HepG2 (cell line): ENCODE measurements around the gene METTL14. TPM values are rescaled to one million over a fixed set of nuclear protein-coding genes. Genes with fewer than 3 reads are reported as not detected.

Source experiments
- CEBPB ChIP-seq: IDR thresholded peaks from 2 replicates; pipeline ENCODE4 v1.6.1; 2011; ENCODE audit warnings: low read depth, low read length, improper control_type of control experiment, borderline replicate concordance
- ETV5 ChIP-seq: IDR thresholded peaks from 2 replicates; pipeline ENCODE4 v1.6.1; 2018; ENCODE audit warnings: missing biosample characterization, missing genetic modification reagents, inconsistent platforms, borderline replicate concordance
- FOXA3 ChIP-seq: IDR thresholded peaks from 2 replicates; pipeline ENCODE4 v1.6.1; 2016; ENCODE audit warnings: missing genetic modification reagents, missing compliant biosample characterization
- FOXP1 ChIP-seq, 2 experiments: fragments of 450-650 bp in 1 of 2; IDR thresholded peaks; 2 replicates each; pipeline ENCODE4 v1.6.1; 2017 to 2018; ENCODE audit warnings: antibody characterized with exemption in 1 of 2
- MTF2 ChIP-seq: sonication (generic); formaldehyde crosslinking; IDR thresholded peaks from 2 replicates; pipeline ENCODE4 v1.5.0; 2020; ENCODE audit warnings: missing genetic modification reagents, borderline replicate concordance
- PAXIP1 ChIP-seq: sonication (generic); formaldehyde crosslinking; conservative IDR thresholded peaks from 2 replicates; pipeline ENCODE4 v1.4.0; 2020; ENCODE audit warnings: mild to moderate bottlenecking, missing genetic modification reagents, moderate library complexity
- SMC3 ChIP-seq: IDR thresholded peaks from 2 replicates; pipeline ENCODE4 v1.6.1; 2011; ENCODE audit warnings: low read length, improper control_type of control experiment
- ZNF335 ChIP-seq: sonication (generic); formaldehyde crosslinking; IDR thresholded peaks from 2 replicates; pipeline ENCODE4 v1.4.0; 2020; ENCODE audit warnings: missing genetic modification reagents
- ZNF576 ChIP-seq: sonication (generic); formaldehyde crosslinking; IDR thresholded peaks from 2 replicates; pipeline ENCODE4 v1.4.0; 2020; ENCODE audit warnings: mild to moderate bottlenecking, missing genetic modification reagents
- polyA plus RNA-seq, 8 experiments: library from polyadenylated mRNA; depleted of rRNA in 3 of 8; stranded (reverse) in 7 of 8; unstranded in 1 of 8; fragments of >200 nt; fragmentation: Illumina TruSeq in 4 of 8; extraction: Trizol in 4 of 8; gene quantifications; 2 replicates each; pipeline versions ENCODE4 v1.2.1 to v1.2.3, GENCODE V29; 2011 to 2016; ENCODE audit warnings: low read depth in 4 of 8, missing spikeins in 1 of 8, mixed read lengths in 1 of 8; ENCODE audit not compliant: insufficient read depth in 1 of 8
- total RNA-seq, 5 experiments: library from RNA; depleted of rRNA; stranded (reverse); fragments of >200 nt; fragmentation: Illumina TruSeq; extraction: Trizol; gene quantifications; 2 replicates each; pipeline ENCODE4 v1.2.3, GENCODE V29; 2016; ENCODE audit warnings: low read depth in 1 of 5
- TF ChIP-seq, protein P1 (sequence below), 2 experiments: sonication (generic) in 1 of 2; formaldehyde crosslinking in 1 of 2; IDR thresholded peaks; 2 replicates each; pipeline versions ENCODE4 v1.6.1 to v1.9.0; 2014 to 2022; ENCODE audit warnings: antibody characterized with exemption in 1 of 2, borderline replicate concordance in 1 of 2, inconsistent platforms in 1 of 2, low read depth in 1 of 2, missing genetic modification reagents in 1 of 2
- TF ChIP-seq, protein P2 (sequence below): sonication (generic); formaldehyde crosslinking; IDR thresholded peaks from 2 replicates; pipeline ENCODE4 v1.5.0; 2020; ENCODE audit warnings: missing genetic modification reagents
- TF ChIP-seq, protein P3 (sequence below): sonication (generic); formaldehyde crosslinking; IDR thresholded peaks from 2 replicates; pipeline ENCODE4 v1.4.0; 2020; ENCODE audit warnings: missing genetic modification reagents

METTL14 gene
- total and polyA plus RNA-seq, 2 of the 13 experiments (the other 11 are each of a cell fraction or from before 2014, with no cell fraction given): 11.6 to 44.9 TPM

- TF ChIP-seq, protein P1, sequence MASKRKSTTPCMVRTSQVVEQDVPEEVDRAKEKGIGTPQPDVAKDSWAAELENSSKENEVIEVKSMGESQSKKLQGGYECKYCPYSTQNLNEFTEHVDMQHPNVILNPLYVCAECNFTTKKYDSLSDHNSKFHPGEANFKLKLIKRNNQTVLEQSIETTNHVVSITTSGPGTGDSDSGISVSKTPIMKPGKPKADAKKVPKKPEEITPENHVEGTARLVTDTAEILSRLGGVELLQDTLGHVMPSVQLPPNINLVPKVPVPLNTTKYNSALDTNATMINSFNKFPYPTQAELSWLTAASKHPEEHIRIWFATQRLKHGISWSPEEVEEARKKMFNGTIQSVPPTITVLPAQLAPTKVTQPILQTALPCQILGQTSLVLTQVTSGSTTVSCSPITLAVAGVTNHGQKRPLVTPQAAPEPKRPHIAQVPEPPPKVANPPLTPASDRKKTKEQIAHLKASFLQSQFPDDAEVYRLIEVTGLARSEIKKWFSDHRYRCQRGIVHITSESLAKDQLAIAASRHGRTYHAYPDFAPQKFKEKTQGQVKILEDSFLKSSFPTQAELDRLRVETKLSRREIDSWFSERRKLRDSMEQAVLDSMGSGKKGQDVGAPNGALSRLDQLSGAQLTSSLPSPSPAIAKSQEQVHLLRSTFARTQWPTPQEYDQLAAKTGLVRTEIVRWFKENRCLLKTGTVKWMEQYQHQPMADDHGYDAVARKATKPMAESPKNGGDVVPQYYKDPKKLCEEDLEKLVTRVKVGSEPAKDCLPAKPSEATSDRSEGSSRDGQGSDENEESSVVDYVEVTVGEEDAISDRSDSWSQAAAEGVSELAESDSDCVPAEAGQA (IDR thresholded peaks at IDR 0.05; ENCODE audit: low read depth): no peak
- TF ChIP-seq, protein P1 (CRISPR knock-in tag; IDR thresholded peaks at IDR 0.05; ENCODE audit: borderline replicate concordance): no peak
- TF ChIP-seq, protein P2, sequence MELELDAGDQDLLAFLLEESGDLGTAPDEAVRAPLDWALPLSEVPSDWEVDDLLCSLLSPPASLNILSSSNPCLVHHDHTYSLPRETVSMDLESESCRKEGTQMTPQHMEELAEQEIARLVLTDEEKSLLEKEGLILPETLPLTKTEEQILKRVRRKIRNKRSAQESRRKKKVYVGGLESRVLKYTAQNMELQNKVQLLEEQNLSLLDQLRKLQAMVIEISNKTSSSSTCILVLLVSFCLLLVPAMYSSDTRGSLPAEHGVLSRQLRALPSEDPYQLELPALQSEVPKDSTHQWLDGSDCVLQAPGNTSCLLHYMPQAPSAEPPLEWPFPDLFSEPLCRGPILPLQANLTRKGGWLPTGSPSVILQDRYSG (CRISPR knock-in tag): no peak
- TF ChIP-seq, protein P3, sequence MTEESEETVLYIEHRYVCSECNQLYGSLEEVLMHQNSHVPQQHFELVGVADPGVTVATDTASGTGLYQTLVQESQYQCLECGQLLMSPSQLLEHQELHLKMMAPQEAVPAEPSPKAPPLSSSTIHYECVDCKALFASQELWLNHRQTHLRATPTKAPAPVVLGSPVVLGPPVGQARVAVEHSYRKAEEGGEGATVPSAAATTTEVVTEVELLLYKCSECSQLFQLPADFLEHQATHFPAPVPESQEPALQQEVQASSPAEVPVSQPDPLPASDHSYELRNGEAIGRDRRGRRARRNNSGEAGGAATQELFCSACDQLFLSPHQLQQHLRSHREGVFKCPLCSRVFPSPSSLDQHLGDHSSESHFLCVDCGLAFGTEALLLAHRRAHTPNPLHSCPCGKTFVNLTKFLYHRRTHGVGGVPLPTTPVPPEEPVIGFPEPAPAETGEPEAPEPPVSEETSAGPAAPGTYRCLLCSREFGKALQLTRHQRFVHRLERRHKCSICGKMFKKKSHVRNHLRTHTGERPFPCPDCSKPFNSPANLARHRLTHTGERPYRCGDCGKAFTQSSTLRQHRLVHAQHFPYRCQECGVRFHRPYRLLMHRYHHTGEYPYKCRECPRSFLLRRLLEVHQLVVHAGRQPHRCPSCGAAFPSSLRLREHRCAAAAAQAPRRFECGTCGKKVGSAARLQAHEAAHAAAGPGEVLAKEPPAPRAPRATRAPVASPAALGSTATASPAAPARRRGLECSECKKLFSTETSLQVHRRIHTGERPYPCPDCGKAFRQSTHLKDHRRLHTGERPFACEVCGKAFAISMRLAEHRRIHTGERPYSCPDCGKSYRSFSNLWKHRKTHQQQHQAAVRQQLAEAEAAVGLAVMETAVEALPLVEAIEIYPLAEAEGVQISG: no peak
- TF ChIP-seq ZNF576 (CRISPR knock-in tag) (no peak), ETV5 (CRISPR knock-in tag) (no peak), FOXA3 (CRISPR knock-in tag) (0 out of 2 replicates have a peak, but pooled peaks have one; percentile 39), MTF2 (CRISPR knock-in tag) (no peak), FOXP1 (IDR thresholded peaks at IDR 0.05) (no peak), FOXP1 (CRISPR knock-in tag; IDR thresholded peaks at IDR 0.05) (peak; percentile 52; the same call in 1 of the 2 replicates), CEBPB (0 out of 2 replicates have a peak, but pooled peaks have one; percentile 65), PAXIP1 (0 out of 2 replicates have a peak, but pooled peaks have one; percentile 27), SMC3 (no peak), ZNF335 (CRISPR knock-in tag) (no peak)
Observed at GRCh38 chr4:118757761-118758251, 72.6 kb downstream of the METTL14 start (continued).
